Hematopoietic multipotent progenitor cell treated with erythropoietin and hydrocortisone succinate and interleukin-3 and kit ligand, for 8 days (in vitro differentiated cells): Measurements from ENCODE around the gene ZNRF4.
"Not testable (repeated sequence)": the region's sequence is repeated elsewhere in the genome, so short reads cannot be mapped to it uniquely, and the experiment has no call there.

ENCODE experiments used
- DNase-seq: peaks from one replicate; pipeline ENCODE4 v3.0.0-alpha.2; 2015

ZNRF4 gene

DNA sequence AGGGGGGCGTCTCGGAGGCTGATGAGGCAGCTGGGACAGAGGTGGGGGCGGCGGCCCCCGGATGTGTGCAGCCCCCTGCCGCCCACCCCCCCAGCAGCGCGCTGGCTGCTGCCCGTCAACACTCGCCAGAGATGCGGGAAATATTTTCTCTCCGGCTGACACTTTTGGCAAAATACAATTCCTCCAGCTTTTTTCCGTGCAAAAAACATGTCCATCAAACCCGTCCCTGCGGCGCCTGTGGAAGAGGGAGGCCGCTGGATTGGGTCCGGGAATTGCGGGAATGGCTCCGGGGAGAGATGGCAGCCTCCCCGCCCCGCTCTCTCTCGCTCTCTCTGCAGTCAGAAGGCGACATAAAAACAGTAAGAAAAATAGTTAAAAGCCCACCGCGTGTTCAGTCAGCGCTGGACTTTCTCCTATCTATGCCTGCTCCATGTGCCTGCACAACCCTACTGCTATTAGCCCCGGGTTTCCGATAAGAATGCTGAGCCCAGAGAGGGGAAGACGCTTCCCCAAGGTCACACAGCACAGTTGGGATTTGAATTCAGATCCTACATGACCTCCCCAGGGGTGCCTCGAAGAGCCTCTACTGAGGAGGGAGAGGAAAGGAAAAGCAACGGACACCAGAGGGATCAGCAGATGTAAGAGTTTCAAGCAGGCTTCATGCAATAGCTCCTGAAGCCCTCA, 23.2 kb downstream of the ZNRF4 start:
- no peak for DNase-seq

DNA sequence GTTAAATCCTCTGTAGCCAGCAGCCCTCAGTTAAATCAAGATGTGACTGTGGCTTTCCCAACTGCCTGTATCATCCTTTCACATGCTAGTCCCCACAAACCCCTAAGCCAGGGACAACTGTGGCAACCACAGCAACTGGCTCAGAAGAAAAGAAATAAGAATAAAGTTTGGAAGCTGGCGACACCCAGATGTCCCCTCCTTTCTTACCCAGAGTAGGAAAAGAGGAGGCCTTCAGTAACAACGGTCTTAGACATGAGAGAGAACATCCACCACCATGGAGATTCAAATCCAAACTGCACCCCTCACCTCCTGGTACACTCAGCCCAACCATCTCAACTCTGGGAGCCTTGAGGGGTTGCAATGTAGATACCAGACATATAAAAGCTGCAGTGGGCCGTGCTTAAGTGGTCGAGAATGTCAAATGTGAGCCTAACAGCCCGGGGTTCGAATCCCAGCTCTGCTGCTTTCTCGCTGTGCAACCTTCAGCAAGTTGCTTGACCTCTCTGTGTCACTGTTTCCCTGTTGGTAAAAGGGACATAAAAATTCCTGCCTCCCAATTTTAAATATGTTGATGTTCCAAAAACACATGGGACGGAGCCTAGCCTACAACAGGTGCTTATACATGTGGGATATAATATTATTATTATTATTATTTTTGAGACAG, 23.8 kb downstream of the ZNRF4 start:
- DNase-seq, result no peak

DNA sequence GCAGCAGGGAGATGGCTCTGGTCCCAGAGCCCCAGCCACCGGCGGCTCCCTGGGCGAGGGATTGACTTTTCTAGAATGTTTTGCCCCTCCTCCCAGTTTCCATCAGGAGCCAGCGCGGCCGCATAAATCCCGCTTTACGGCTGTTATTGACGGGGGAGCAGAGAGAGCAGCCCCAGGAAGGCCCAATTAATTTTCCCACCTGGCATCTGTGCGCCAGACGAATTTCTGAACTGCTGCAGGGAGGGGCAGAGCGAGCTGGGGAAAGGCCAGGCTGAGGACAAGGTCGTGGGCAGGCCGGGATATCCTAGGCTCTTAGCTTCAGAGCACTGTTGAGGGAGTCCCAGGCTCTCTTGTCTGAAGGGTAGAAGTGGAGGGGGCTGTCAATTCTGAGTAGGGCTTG, 24.7 kb downstream of the ZNRF4 start:
- no peak for DNase-seq

DNA sequence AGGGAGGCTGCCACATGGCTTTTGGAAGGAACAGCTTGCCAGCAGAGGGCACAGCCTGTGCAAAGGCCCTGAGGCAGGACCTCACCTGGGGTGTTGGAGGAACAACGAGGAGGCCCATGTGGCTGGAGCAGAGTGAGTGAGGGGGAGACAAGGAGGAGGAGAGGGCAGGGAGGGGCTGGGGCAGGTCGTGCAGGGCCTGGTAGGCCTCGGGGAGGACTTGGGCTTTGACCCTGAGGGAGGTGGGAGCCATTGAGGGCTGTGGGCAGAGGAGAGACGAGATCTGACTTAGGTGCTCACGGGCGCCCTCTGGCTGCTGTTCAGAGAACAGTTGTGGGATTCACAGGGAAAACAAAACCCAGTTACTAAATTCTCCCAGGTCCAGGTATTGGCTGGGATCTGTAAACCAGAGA, 25.2 kb downstream of the ZNRF4 start:
- DNase-seq, result peak; percentile 39

DNA sequence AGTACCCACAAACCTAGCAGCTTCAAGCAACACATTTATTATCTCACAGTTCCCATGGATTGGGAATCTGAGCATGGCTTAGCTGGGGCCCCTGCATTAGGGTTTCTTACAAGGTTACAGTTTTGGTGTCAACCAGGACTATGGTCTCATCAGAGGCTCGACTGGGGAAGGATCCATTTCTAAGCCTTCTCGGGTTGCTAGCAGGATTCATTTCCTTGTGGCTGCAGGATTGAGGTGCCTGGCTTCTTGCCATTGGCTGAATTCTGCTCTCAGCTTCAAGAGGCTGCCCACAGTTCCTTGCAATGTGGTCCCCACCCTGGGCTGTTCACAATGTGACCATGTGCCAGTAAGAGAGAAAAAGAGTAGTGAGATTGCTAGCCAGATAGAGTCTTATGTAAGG, 26.7 kb downstream of the ZNRF4 start:
- no peak for DNase-seq

DNA sequence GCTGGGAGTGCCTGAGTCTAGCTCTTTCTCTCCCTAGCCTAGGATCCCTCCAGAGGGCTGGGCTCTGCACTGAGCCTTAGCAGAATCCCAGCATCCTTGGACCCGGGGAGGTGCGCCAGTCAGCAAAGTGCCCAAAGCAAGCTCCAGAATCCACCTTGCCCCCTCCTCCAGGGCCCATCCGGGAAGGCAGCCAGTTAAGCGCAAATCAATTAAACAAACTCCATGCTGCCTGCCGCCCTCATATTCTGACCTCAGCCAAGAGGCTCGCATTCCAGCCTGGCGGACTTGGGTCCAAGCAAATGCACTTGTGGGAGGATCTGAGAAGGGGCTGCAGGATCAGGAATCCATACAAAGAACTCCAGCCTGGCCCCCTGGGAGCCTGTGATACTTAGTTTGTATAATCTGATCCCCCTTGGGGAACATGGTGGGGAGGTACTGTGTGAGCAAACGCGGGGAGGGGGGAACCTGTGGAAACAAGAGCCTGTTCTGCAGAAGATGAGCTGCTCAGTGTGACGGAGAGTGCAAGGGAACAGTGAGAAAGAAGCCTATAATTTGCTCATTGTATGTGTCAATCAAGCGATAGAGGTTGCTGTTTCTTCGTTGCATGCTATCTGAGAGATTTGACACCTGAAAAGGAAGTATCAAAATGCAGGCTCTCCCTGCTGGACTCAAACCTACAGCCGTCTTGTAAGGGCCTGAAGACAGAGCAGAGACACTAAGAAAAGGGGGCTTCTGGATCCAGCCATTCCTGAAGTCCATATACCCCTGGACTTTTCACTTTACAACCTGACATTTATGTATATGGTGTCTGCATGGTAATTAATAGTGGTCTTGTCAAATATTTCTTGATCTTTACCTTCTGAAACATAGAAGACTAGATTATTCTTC, 29.4 kb downstream of the ZNRF4 start:
- no peak for DNase-seq

DNA sequence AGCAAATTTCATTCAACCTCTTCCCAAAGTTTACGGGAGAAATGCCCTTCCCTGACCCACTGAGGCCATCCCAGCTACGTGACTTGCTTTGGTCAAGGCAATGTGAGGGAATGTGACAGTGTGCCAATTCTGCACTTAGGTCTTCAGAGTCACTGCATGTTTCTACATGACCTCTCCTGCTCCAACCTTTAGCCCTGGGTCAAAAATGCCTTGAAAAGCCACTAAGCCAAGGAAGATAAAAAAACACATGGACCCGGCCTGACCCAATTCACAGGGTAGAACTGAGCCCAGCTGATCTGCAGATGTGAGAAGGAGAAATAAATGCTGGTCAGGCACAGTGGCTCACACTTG, 30.0 kb downstream of the ZNRF4 start:
- no peak for DNase-seq

DNA sequence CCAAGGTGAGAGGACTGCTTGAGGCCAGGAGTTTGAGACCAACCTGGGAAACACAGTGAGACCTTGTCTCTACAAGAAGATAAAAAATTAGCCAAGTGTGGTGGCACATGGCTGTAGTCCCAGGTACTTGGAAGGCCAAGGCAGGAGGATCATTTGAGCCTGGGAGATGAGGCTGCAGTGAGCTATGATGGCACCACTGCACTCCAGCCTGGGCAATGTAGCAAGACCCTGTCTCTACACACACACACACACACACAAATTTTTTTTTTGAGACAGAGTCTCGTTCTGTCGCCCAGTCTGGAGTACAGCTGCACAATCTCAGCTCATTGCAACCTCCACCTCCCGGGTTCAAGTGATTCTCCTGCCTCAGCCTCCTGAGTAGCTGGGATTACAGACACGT, 30.4 kb downstream of the ZNRF4 start:
- DNase-seq, result not testable (repeated sequence)

DNA sequence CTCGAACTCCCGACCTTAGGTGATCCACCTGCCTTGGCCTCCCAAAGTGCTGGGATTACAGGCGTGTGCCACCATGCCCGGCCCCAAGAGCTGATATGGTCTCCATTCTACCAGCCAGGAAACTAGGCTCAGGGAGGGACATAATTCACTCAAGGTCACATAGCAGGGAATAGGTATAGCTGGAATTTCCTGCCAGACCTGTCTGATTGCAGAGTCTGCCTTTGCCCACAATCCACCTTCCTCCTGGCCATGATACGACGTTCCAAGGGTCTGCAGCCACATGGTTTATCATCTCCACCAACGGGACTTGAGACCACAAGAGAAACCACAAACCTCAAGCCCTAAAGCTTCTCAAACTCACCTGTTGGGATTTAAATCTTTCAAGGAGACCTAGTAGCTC, 32.0 kb downstream of the ZNRF4 start:
- DNase-seq, result no peak

DNA sequence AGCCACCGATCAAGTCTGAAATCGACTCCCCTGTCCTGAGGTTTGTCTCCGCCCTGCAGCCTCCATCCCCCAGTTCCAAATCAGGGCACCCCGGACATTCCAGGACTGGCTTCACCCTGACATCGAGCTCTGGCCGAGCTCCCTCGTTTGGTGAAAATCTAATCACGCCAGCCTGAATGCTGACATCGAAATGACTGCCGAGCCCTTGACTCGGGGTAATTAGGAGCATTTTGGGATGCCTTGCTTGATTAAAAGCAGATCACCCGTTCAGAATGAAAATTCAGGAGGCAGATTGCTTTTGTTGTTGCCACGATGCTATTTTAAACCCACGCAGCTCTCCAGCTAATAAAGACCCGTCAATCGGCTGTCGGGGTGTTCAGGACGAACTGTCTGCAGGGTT, 34.3 kb downstream of the ZNRF4 start:
- DNase-seq, result no peak

DNA sequence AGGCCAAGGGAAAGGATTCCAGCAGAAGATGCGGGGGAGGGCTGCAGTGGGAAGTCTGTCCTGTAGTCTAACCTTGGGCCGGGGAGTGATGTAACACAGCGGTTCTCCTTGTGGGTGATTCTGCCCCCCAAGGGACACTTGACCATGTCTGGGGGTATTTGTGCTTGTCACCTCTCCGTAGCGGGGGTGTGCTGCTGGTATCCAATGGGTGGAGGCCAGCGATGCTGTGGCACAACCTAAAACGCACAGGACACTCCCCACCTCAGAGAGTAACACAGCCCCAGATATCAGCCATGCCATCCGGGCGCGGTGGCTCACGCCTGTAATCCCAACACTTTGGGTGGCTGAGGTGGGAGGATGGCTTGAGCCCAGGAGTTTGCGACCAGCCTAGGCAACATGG, 36.3 kb downstream of the ZNRF4 start:
- no peak for DNase-seq

DNA sequence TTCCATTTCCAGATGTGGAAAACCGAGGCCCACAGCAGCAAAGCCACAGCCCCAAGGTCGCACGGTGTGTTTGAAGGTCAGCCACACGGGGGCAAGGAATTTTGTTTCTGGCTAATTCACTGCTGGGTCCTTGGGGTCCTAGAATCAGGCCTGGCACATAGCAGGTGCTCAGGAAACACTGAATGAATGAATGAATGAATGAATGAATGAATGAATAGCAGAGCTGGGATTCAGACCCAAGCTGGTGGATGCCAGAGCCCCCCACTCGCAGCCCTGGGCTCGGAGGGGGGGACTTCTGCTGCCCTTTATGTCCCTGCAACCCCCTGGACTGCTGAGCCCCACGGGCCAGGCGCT, 37.0 kb downstream of the ZNRF4 start:
- DNase-seq, result no peak

DNA sequence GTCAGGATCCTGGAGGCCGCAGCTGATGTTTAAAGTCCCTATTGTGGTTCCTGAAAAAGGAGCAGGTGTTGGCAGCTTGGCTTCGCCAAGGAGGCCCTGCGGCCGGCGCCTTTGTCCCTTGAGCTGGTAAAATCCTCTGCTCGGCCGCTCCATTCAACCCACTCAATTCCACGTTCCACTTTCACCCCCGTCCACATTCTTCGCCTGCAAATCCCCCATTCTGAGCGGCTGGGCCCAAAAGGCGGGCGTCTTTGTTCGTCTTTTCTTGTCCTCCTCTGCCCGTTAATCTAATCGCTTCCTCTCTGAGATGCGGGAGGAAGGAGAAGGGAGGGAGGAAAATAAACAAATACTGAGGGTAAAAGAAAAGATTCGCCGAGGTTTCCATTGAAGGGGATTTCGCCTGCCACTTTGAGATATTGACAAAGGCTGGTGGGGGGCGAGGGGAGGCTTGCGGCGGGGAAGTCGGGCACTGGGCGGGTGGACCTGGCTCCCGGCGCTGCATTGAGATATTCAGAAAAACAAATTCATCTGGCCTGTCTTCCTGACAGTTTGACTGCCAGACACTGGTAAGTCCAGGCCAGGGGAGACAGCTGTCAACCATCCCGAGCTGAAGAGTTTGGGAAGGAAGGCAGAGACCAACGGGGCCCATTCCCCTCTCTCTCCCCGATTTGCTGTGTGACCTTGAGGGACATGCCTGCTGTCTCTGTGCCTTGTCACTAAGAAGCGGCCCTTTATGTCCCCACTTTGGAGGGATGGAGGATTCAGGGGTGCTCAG, 37.6 kb downstream of the ZNRF4 start:
- DNase-seq, result no peak

DNA sequence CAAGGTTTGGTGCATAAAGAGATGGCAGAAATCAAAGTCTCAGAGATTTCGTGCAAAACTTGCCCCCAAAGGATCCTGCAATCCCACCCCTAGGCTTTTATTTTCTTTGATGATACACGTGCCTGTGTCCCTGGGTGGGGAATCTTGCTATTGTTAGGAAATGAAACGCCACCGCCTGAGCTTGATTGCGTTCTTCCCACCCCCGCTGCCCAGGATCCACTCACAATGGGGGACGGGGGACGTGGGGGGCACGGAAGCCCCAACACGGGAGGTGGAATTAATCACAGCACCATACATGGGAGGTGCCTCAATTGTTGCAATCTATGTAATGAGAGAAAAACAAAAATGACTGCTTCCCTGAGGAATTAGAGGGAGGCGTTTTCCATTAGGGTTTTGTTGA, 39.6 kb downstream of the ZNRF4 start:
- no peak for DNase-seq

DNA sequence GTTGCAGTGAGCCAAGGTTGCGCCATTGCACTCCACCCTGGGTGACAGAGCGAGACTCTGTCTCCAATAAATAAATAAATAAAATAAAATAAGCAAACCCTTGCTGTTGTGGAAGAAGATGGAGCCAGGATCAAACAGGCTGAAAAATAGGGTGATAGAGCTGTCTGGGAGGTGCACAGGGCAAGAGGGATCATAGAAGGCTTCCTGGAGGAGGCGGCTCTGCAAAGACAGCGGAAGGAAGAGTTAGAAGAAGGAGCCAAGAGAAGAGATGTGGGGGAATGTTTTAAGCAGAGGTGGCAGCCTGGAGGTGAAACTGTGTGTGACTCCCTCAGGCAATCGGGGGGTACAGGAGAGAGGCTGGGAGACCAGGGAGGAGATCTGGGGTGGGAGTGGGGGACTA, 40.6 kb downstream of the ZNRF4 start:
- DNase-seq, result no peak

DNA sequence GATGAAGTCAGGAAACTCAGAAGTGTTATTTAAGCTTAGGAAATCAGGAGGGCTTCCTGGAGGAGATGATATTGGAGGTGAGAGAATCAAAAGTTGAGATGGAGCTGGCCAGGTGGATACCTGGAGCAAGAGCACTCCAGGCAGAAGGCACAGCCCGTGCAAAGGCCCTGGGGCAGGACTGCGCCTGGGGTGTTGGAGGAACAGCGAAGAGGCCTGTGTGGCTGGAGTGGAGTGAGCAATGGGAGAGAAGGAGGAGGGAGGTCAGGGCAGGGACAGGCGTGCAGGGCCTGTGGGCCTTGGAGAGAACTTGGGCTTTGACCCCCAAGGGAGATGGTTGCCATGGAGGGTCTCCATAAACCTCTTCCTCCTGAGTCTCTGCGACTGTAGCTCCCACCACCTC, 42.1 kb downstream of the ZNRF4 start:
- no peak for DNase-seq

DNA sequence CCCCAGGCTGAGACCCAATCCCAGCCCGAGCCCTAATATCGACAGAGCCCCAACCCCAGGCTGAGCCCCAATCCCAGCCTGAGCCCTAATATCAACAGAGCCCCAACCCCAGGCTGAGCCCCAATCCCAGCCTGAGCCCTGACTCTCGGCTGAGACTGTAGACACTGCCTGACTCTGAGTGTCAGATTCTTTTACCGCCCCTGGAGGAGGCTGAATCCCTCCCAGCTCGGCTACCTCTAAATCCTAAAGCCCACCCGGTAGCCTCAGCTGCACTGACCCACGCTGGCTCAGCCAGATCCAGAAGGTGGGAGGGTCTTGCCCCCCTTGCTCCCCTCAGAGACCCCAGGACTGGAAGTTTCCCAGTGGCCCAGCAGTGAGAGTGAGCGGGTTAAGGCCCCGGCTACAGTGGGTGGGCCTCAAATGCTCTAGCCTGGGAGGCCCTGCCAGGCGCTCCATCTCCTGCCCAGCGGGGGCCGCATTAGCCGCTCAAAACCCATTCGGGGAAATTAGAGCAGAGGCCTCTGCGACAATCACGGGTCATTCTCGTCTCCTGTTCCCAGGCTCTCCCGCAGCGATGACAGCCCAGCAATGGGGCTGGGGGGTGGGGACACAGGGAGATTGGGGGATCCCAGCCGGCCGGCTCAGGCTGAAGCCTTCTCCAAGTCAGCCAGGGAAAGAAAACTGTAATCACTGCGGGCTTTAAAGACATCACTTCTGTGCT, 43.8 kb downstream of the ZNRF4 start:
- no peak for DNase-seq

DNA sequence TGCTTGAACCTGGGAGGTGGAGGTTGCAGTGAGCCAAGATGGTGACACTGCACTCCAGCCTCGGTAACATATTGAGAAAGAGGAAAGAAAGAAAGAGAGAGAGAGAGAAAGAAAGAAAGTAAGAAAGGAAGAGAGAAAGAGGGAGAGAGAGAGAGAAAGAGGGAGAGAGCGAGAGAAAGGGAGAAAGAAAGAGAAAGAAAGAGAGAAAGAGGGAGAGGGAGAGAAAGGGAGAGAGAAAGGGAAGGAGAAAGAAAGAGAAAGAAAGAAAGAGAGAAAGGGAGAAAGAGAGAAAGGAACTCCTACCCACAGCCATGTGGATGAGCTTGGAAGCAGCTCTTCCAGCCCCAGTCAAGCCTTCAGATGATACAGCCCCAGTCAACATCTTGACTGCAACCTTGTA, 46.7 kb downstream of the ZNRF4 start:
- no peak for DNase-seq

DNA sequence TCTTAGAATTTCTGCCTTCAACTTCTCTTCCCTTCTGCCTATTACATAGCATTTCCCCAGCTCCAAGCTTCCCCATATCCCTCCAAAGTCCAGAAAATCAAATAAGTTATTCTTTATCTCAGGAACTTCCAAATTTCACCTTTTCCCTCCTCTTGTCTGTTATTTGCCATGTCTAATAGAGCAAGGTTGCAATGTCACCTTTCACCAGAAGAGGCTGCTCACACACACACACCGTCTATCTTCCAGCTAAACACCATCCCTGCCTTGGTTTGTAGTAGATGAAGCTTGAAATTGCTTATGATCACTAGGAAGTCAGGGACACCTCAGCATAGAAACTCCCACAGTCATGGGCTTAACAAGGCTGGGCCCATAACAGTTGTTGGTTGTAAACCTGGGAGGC, 48.4 kb downstream of the ZNRF4 start:
- peak; percentile 17 for DNase-seq

DNA sequence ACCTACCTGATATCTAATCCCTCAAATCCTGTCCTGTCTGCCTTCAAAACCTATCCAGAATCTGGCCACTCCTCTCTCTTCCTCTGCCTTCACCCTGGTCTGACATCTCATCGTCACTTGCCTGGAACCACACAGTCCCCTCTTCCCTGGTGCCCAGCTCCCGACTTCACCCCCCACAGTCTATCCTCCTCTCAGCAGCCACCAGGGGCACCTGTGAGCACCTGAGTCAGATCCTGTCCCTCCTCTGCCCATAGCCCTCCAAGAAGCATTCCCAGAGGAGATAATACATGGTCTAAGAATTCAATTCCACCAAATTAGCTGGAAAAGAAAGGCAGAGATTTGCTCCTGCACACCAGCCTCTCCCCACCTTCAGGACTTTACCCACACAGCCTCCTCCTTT, 48.9 kb downstream of the ZNRF4 start:
- no peak for DNase-seq
